HCT116 (cell line): ENCODE results near the gene TAS2R46. TPM values are rescaled to one million over a fixed set of nuclear protein-coding genes. Genes with fewer than 3 reads are reported as not detected.

Experiments
- ATAC-seq: fragments of 200-7000 bp; cut with Tn5 transposase; 2 replicates; pipeline ENCODE4 v1.9.1; 2020; ENCODE audit warnings: mild to moderate bottlenecking, moderate library complexity
- BruUV-seq: library from RNA; stranded (reverse); fragments of 400-500 nt; replicated peaks from 2 replicates; lab custom pipeline; 2021; lab: Mats Ljungman, UMichigan
- CTCF ChIA-PET: fragments of 300-600 bp; sonication (Branson Sonifier 250); formaldehyde crosslinking; loops from one replicate; lab custom pipeline; 2021; ENCODE audit warnings: antibody characterized with exemption; lab: Charles Lee
- POLR2A ChIA-PET: fragments of 300-600, 350-600 bp; sonication (Branson Sonifier 250); formaldehyde crosslinking; loops from one replicate; lab custom pipeline; 2021; ENCODE audit warnings: antibody characterized with exemption; lab: Charles Lee
- RAD21 ChIA-PET, 2 experiments: fragments of 300-600 bp; sonication (Branson Sonifier 250); formaldehyde crosslinking; loops; one replicate each; lab custom pipeline; 2023; ENCODE audit warnings: low total read pairs in 2 of 2; ENCODE audit not compliant: uncharacterized antibody in 2 of 2, unreplicated experiment in 2 of 2, low non-redundant PET in 1 of 2; lab: Charles Lee
- DNase-seq: peaks from one replicate; pipeline ENCODE4 v3.0.0-alpha.2; 2010; ENCODE audit warnings: low read depth, low spot score
- H2AFZ ChIP-seq: fragments of 200-600 bp; shearing (Covaris generic), sonication (generic); 2 replicates; pipeline ENCODE4 v1.6.1; 2017; ENCODE audit warnings: low read depth, mixed run types, mixed read lengths, antibody characterized with exemption, low read length; ENCODE audit not compliant: poor library complexity, severe bottlenecking
- H3K27ac ChIP-seq: 2 replicates; pipeline ENCODE4 v1.5.1; 2012; ENCODE audit warnings: low read depth, low read length
- H3K27me3 ChIP-seq: fragments of 200-600 bp; sonication (generic); 2 replicates; pipeline ENCODE4 v1.6.1; 2016; ENCODE audit warnings: mixed run types, low read length, mixed read lengths; ENCODE audit not compliant: insufficient read depth
- H3K36me3 ChIP-seq, 2 experiments: fragments of 200-500 bp in 1 of 2; fragments of 200-600 bp in 1 of 2; sonication (Bioruptor generic) in 1 of 2; sonication (generic) in 1 of 2; 2 replicates each; pipeline versions ENCODE4 v1.5.1 to v1.6.1; 2014 to 2016; ENCODE audit warnings: low read length in 2 of 2, inconsistent platforms in 1 of 2, mixed read lengths in 1 of 2, mixed run types in 1 of 2; ENCODE audit not compliant: insufficient read depth in 2 of 2, control insufficient read depth in 1 of 2
- H3K4me1 ChIP-seq, 2 experiments: fragments of 200-600 bp in 1 of 2; sonication (generic) in 1 of 2; 2 replicates each; pipeline versions ENCODE4 v1.5.1 to v1.6.1; 2012 to 2017; ENCODE audit warnings: low read length in 2 of 2, inconsistent platforms in 1 of 2, mild to moderate bottlenecking in 1 of 2, mixed read lengths in 1 of 2, mixed run types in 1 of 2, moderate library complexity in 1 of 2; ENCODE audit not compliant: insufficient read depth in 2 of 2, control insufficient read depth in 1 of 2
- H3K4me2 ChIP-seq: fragments of 200-600 bp; sonication (generic); 2 replicates; pipeline ENCODE4 v1.6.1; 2017; ENCODE audit warnings: mixed run types, low read length, mixed read lengths
- H3K4me3 ChIP-seq, 2 experiments: fragments of 200-600 bp in 1 of 2; sonication (generic) in 1 of 2; replicated peaks in 1 of 2; 2 replicates each; pipeline ENCODE4 v1.5.1; 2011 to 2016; ENCODE audit warnings: low read length in 2 of 2, control low read depth in 1 of 2, low read depth in 1 of 2, mild to moderate bottlenecking in 1 of 2, mixed read lengths in 1 of 2, mixed run types in 1 of 2
- H3K79me2 ChIP-seq: fragments of 200-600 bp; sonication (generic); 2 replicates; pipeline ENCODE4 v1.6.1; 2017; ENCODE audit warnings: mild to moderate bottlenecking, mixed run types, low read length, moderate library complexity, mixed read lengths; ENCODE audit not compliant: insufficient read depth
- H3K9ac ChIP-seq: fragments of 200-600 bp; sonication (generic); 2 replicates; pipeline ENCODE4 v1.6.1; 2016; ENCODE audit warnings: low read length, mixed read lengths
- H3K9me2 ChIP-seq: fragments of 200-600 bp; sonication (generic), shearing (Covaris generic); 2 replicates; pipeline ENCODE4 v1.6.1; 2017; ENCODE audit warnings: mixed run types, mild to moderate bottlenecking, moderate library complexity; ENCODE audit not compliant: insufficient read depth
- H3K9me3 ChIP-seq, 2 experiments: fragments of 200-500 bp in 1 of 2; fragments of 200-600 bp in 1 of 2; sonication (Bioruptor generic) in 1 of 2; sonication (generic) in 1 of 2; 2 replicates each; pipeline ENCODE4 v1.6.1; 2014 to 2017; ENCODE audit warnings: low read length in 2 of 2, mixed read lengths in 2 of 2, inconsistent platforms in 1 of 2, low read depth in 1 of 2, mild to moderate bottlenecking in 1 of 2, mixed run types in 1 of 2, moderate library complexity in 1 of 2; ENCODE audit not compliant: control insufficient read depth in 1 of 2, insufficient read depth in 1 of 2
- H4K20me1 ChIP-seq: fragments of 200-600 bp; sonication (generic), shearing (Covaris generic); 2 replicates; pipeline ENCODE4 v1.6.1; 2017; ENCODE audit warnings: mixed run types, mild to moderate bottlenecking, moderate library complexity; ENCODE audit not compliant: insufficient read depth
- CEBPB ChIP-seq: IDR thresholded peaks from 2 replicates; pipeline ENCODE4 v1.6.1; 2012; ENCODE audit warnings: low read depth
- EZH2phosphoT487 ChIP-seq: fragments of 200-600 bp; IDR thresholded peaks from 2 replicates; pipeline ENCODE4 v1.6.1; 2018; ENCODE audit warnings: antibody characterized with exemption, borderline replicate concordance
- JUND ChIP-seq: IDR thresholded peaks from 2 replicates; pipeline ENCODE4 v1.6.1; 2012
- POLR2A ChIP-seq: IDR thresholded peaks from 2 replicates; pipeline ENCODE4 v1.7.0; 2011; ENCODE audit warnings: borderline replicate concordance; ENCODE audit not compliant: insufficient read depth, insufficient read length; ENCODE audit errors: extremely low read depth
- POLR2AphosphoS5 ChIP-seq: IDR thresholded peaks from 2 replicates; pipeline ENCODE4 v1.6.1; 2011; ENCODE audit warnings: mild to moderate bottlenecking, low read depth, low read length, moderate library complexity
- RAD21 ChIP-seq: IDR thresholded peaks from 2 replicates; pipeline ENCODE4 v1.6.1; 2012; ENCODE audit warnings: low read depth, mild to moderate bottlenecking
- SP1 ChIP-seq: IDR thresholded peaks from 2 replicates; pipeline ENCODE4 v1.6.1; 2012; ENCODE audit warnings: low read depth
- intact Hi-C: fragments of 100-400 bp; cut with micrococcal nuclease; formaldehyde crosslinking; loops from 2 replicates; pipeline ENCODE4 v1.10.0; 2022
- total RNA-seq: library from RNA; stranded (reverse); gene quantifications from one replicate; pipeline ENCODE4 v1.2.1, GENCODE V29; 2021; ENCODE audit not compliant: unreplicated experiment
- TF ChIP-seq, protein P1 (sequence below): IDR thresholded peaks from 2 replicates; pipeline ENCODE4 v1.6.1; 2012
- TF ChIP-seq, protein P2 (sequence below): IDR thresholded peaks from 2 replicates; pipeline ENCODE4 v1.6.1; 2012
- TF ChIP-seq, protein P3 (sequence below), 3 experiments: fragments of 200-600 bp in 1 of 3; sonication (generic) in 1 of 3; IDR thresholded peaks in 2 of 3; conservative IDR thresholded peaks in 1 of 3; 2 replicates each; pipeline ENCODE4 v1.5.1; 2012 to 2017; ENCODE audit warnings: low read depth in 2 of 3, low read length in 2 of 3, antibody characterized with exemption in 1 of 3, borderline replicate concordance in 1 of 3, control low read depth in 1 of 3, mild to moderate bottlenecking in 1 of 3, mixed read lengths in 1 of 3, mixed run types in 1 of 3, moderate library complexity in 1 of 3; ENCODE audit not compliant: insufficient read depth in 1 of 3

TAS2R46 gene
- total RNA-seq, 1 experiment from 2014 or later, result 0.42 TPM

DNA sequence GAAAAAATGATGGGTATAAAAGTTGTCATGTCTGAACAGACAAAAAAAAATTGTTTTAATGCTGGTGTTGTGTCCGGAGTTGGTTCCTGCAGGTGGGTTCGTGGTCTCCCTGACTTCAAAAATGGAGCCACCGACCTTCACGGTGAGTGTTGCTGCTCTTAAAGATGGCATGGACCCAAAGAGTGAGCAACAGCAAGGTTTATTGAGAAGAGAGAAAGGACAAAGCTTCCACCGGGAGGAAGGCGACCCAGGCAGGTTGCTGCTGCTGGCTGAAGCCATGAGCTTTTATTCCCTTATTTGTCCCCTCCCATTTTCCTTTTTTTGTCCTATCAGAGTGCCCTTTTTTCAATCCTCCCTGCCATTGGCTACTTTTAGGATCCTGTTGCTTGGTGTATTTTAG lies 30.8 kb downstream of the TAS2R46 start, which contains the start of gene TAS2R31:
TAS2R31 (minus strand) TSS at position 101 of the 400 bp plus-strand sequence; CDS start at position 29, 72 bp downstream.
- TF ChIP-seq EZH2phosphoT487 (no peak), JUND (no peak), POLR2A (no peak), SP1 (no peak), CEBPB (no peak), RAD21 (no peak), POLR2AphosphoS5 (no peak)
- TF ChIP-seq, protein P1, sequence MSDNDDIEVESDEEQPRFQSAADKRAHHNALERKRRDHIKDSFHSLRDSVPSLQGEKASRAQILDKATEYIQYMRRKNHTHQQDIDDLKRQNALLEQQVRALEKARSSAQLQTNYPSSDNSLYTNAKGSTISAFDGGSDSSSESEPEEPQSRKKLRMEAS, result no peak
- TF ChIP-seq, protein P2, sequence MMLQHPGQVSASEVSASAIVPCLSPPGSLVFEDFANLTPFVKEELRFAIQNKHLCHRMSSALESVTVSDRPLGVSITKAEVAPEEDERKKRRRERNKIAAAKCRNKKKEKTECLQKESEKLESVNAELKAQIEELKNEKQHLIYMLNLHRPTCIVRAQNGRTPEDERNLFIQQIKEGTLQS, result no peak
- TF ChIP-seq, protein P3, sequence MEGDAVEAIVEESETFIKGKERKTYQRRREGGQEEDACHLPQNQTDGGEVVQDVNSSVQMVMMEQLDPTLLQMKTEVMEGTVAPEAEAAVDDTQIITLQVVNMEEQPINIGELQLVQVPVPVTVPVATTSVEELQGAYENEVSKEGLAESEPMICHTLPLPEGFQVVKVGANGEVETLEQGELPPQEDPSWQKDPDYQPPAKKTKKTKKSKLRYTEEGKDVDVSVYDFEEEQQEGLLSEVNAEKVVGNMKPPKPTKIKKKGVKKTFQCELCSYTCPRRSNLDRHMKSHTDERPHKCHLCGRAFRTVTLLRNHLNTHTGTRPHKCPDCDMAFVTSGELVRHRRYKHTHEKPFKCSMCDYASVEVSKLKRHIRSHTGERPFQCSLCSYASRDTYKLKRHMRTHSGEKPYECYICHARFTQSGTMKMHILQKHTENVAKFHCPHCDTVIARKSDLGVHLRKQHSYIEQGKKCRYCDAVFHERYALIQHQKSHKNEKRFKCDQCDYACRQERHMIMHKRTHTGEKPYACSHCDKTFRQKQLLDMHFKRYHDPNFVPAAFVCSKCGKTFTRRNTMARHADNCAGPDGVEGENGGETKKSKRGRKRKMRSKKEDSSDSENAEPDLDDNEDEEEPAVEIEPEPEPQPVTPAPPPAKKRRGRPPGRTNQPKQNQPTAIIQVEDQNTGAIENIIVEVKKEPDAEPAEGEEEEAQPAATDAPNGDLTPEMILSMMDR (IDR thresholded peaks at IDR 0.05 in 2 of 3, conservative IDR thresholded peaks at IDR 0.05 in 1 of 3; ENCODE audit: borderline replicate concordance in 1 of 3, insufficient read depth in 1 of 3, low read depth in 2 of 3, low read length in 2 of 3), result no peak
- CTCF ChIA-PET, result no interaction called here
- H3K36me3 ChIP-seq, result peaks cover 0 to 10% of the 10 kb centered on the region in 2 experiments; a peak in 1 of 4 replicates
- H3K4me2 ChIP-seq, result no peak within 1 kb of the TSS
- no peak for DNase-seq
- H3K9me2 ChIP-seq, result no peaks in the 10 kb centered on the region
- no peak within 1 kb of the TSS for H2AFZ ChIP-seq
- no peaks in the 10 kb centered on the region for H3K4me1 ChIP-seq
- RAD21 ChIA-PET, result no interaction called here
- no peaks in the 10 kb centered on the region for H4K20me1 ChIP-seq
- H3K27me3 ChIP-seq, result no peaks in the 10 kb centered on the region
- POLR2A ChIA-PET, result no interaction called here
- H3K9ac ChIP-seq, result no peak within 1 kb of the TSS
- H3K4me3 ChIP-seq, result no peak within 1 kb of the TSS
- no TSS peak for BruUV-seq
- H3K9me3 ChIP-seq, result no peaks in the 10 kb centered on the region
- intact Hi-C loops, result no loop called here
- no peak for ATAC-seq
- H3K79me2 ChIP-seq, result 0 out of 2 replicates have a peak, but pooled peaks cover 2% of the 10 kb centered on the region
- no peak within 1 kb of the TSS for H3K27ac ChIP-seq
